ENCODE data around the gene SYNGR3. TPM values are rescaled to one million over a fixed set of nuclear protein-coding genes. Genes with fewer than 3 reads are reported as not detected.

The SYNGR3 gene
- total RNA-seq, 6 donors from 2014 or later = 0.15 to 1.4 (median 0.34) TPM; not detected in 2

- peak overlapping the region in 1 of 4 donors; percentile 83 for H3K4me3 ChIP-seq
- 92 to 95% methylated on average over 14 of the region's 14 CpGs for WGBS, 2 donors
These were observed 35.5 kb downstream of the SYNGR3 start for GRCh38 chr16:2025251-2025650.

GRCh38 chr16:2025878-2026460, 36.2 kb downstream of the SYNGR3 start:
- ATAC-seq (ENCODE audit: low FRiP score in 2 of 2) = no peak
- peak overlapping the region; percentile 70 to 95 (median 86) for H3K27ac ChIP-seq
- no peak for DNase-seq
- peaks cover 49 to 71% (median 59%) of the 10 kb centered on the region in 4 donors for H3K4me1 ChIP-seq
- peaks cover 0 to 11% (median 0%) of the 10 kb centered on the region in 4 donors for H3K36me3 ChIP-seq
- H3K9me3 ChIP-seq = no peaks in the 10 kb centered on the region
- H3K27me3 ChIP-seq = peaks cover 0 to 8% (median 3%) of the 10 kb centered on the region in 4 donors
- no peak for TF ChIP-seq CTCF (IDR thresholded peaks at IDR 0.05)
- TF ChIP-seq EP300 (IDR thresholded peaks at IDR 0.05) = no peak
- TF ChIP-seq POLR2AphosphoS5 (IDR thresholded peaks at IDR 0.05) = no peak
- TF ChIP-seq POLR2A (IDR thresholded peaks at IDR 0.05) = no peak
- 67% methylated on average over 13 to 16 of the region's 16 CpGs for WGBS, 2 donors
- H3K4me3 ChIP-seq = peak overlapping the region; percentile 30 to 97 (median 88)

More at GRCh38 chr16:2025251-2025650, 35.5 kb downstream of the SYNGR3 start:
- no peak for ATAC-seq (ENCODE audit: low FRiP score in 2 of 2)
- Histone ChIP-seq H3K27ac (peak overlapping the region; percentile 38 to 95 (median 79)), H3K36me3 (peaks cover 0 to 10% (median 0%) of the 10 kb centered on the region in 4 donors), H3K27me3 (peaks cover 0 to 15% (median 9%) of the 10 kb centered on the region in 4 donors), H3K4me1 (peaks cover 54 to 78% (median 62%) of the 10 kb centered on the region in 4 donors), H3K9me3 (no peaks in the 10 kb centered on the region)
- peak in 1 of 2 donors; percentile 85 for DNase-seq
- TF ChIP-seq CTCF (IDR thresholded peaks at IDR 0.05) (no peak), EP300 (IDR thresholded peaks at IDR 0.05) (no peak), POLR2AphosphoS5 (IDR thresholded peaks at IDR 0.05) (no peak), POLR2A (IDR thresholded peaks at IDR 0.05) (no peak)

GRCh38 chr16:2026461-2027023, 36.8 kb downstream of the SYNGR3 start, which contains the start of gene NHERF2:
Gene NHERF2, plus strand, starts transcription at chr16:2026902. Its CDS starts 104 bp downstream, at chr16:2027006.
- 24 to 51% methylated on average over 6 to 11 of the region's 59 CpGs for WGBS, 2 donors

More at GRCh38 chr16:2026461-2027023, 36.8 kb downstream of the SYNGR3 start, which contains the start of gene NHERF2:
- Histone ChIP-seq H3K9me3 (no peaks in the 10 kb centered on the region), H3K27me3 (peaks cover 0 to 3% (median 1%) of the 10 kb centered on the region in 4 donors), H3K27ac (peak within 1 kb of the TSS; percentile 71 to 95 (median 86)), H3K4me1 (peaks cover 49 to 70% (median 60%) of the 10 kb centered on the region in 4 donors), H3K36me3 (peaks cover 0 to 11% (median 0%) of the 10 kb centered on the region in 4 donors), H3K4me3 (peak within 1 kb of the TSS; percentile 82 to 97 (median 88))
- DNase-seq (peak; percentile 60 to 90), ATAC-seq (ENCODE audit: low FRiP score in 2 of 2) (peak in 1 of 2 donors; percentile 34)
- TF ChIP-seq POLR2A (IDR thresholded peaks at IDR 0.05) (no peak), CTCF (IDR thresholded peaks at IDR 0.05) (no peak), EP300 (IDR thresholded peaks at IDR 0.05) (no peak), POLR2AphosphoS5 (IDR thresholded peaks at IDR 0.05) (no peak)
